ENCODE data around the gene GPR143.

Gene GPR143

GRCh38 chrX:9708086-9708485 is 57.6 kb downstream of the GPR143 start:
- no peak for DNase-seq (ENCODE audit: low spot score)

- no peak for DNase-seq (ENCODE audit: low spot score)
Observed at GRCh38 chrX:9707306-9708033, 58.2 kb downstream of the GPR143 start.

- no peak for DNase-seq (ENCODE audit: low spot score)
Observed at GRCh38 chrX:9706421-9706820, 59.2 kb downstream of the GPR143 start.

GRCh38 chrX:9704876-9705465 is 60.7 kb downstream of the GPR143 start:
- DNase-seq (ENCODE audit: low spot score) = no peak

GRCh38 chrX:9703406-9703805 is 62.2 kb downstream of the GPR143 start:
- DNase-seq (ENCODE audit: low spot score) = no peak

DNA sequence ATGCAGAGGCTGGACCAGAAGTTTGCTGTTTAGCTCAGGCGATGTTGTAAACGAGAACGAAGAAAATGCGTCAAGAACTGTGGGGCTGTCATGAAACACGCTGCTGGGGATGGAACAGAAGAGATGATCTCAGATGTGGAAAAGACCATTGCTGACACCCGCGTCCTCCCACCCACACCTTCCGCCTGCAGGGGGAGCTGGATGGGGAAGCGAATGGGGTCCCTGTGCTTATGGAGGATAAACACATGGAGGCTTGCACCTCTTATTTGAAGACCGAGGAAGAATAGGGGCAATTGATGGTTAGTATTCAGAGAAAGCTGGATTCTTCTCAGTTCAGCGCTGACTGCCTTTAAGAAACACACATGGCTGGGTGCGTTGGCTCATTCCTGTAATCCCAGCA is 63.9 kb downstream of the GPR143 start:
- no peak for DNase-seq (ENCODE audit: low spot score)

DNA sequence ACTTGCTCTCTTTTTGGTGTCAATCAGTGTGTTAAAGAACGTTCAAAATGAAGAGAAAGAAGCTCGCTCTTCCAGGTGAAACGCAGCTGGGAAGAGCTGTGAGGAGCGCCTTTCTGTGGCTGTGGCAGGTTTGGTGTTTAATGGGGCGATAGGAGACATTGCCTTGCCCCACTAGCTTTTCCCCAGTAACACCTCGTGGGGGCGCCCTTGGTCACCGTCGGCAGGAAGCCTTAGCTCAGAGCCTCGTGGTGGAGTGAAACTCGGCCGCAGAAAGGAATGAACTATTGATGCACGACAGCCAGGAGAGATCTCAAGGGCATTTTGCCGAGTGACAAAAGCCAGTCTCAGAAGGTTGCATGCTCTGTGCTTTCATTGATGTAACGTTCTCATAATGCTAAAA is 65.1 kb downstream of the GPR143 start:
- no peak for DNase-seq (ENCODE audit: low spot score)

GRCh38 chrX:9698576-9698975 is 67.1 kb downstream of the GPR143 start:
- DNase-seq (ENCODE audit: low spot score) = no peak

DNA sequence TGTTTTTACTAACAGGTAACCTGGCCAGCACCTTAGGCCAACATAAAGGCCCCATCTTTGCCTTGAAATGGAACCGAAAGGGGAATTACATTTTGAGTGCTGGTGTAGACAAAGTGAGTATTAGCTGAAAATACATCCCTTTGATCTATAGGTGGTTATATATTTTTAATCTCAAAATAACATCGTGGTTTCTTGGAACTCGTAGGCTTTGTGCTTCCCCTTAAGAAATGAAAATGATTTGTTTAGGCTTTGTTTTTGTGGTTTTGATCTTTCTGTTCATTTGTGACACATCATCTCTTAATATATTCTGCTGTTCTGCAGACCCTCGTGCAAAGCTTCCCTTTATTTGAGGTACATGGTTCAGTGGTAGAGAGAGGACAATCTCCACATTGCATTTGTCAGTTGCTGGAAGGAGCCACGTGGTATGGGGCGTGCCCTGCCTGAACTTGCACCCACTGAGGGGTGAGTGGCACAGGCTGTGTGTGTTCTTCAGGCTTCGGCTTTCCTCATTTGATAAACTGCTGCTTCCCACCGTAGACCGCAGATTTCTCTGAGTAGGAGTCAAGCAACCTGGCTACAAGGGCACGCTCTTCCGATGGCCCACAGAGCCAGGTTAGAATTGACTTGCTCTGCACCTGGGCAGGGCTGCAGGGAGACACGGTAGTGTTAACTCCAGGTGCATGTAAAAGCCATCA is 72.2 kb downstream of the GPR143 start:
- no peak for DNase-seq (ENCODE audit: low spot score)

DNA sequence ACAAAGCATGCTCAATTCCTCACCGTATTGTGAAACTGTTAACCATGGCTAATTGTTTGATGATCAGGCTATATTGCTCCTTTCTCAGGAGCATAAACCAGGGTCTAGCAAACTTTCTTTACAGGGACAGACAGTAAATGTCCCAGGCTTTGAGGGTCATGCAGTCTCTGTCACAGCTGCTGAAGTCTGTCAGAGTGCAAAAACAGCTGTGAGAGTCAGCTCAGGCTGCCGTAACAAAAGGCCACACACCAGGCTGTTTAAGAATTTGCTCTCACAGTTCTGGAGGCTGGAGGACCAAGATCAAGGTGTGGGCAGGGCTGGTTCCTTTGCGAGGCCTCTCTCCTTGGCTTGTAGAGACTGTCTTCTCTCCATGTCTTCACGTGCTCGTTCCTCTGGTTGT is 75.6 kb downstream of the GPR143 start:
- no peak for DNase-seq (ENCODE audit: low spot score)

- no peak for DNase-seq (ENCODE audit: low spot score)
Observed at GRCh38 chrX:9688833-9689232, 76.8 kb downstream of the GPR143 start.

DNA sequence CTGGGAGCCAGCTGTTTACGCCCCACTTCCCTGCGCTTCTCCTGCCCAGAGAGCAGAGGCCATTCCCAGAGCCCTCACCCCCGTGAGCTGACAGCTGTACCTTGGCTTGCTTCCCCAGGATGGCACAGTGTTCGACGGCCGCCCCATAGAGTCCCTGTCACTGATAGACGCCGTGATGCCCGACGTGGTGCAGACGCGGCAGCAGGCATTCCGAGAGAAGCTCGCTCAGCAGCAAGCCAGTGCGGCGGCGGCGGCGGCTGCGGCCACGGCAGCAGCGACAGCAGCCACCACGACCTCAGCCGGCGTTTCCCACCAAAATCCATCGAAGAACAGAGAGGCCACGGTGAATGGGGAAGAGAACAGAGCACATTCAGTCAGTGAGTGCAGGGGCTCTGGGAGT is 77.7 kb downstream of the GPR143 start:
- DNase-seq (ENCODE audit: low spot score) = no peak

DNA sequence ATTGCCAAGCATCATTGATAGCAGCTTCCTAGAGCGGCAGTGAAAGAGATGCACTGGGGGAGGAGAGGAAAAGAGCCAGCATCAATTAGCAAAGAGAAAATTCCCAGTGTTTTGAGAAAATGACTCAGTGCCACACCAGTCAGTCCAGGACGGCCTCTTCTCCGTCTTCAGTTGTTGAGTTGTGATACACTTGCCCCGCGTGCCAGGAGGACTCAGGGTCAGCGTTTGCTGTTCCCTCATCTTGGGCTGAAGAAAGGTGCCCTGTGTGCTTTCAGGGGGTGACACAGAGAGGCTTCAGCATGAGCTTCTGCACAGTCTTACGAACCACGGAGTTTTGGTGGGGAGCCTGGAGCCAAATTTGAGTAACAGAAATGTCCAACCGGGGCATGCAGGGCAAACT is 82.3 kb downstream of the GPR143 start:
- no peak for DNase-seq (ENCODE audit: low spot score)

DNA sequence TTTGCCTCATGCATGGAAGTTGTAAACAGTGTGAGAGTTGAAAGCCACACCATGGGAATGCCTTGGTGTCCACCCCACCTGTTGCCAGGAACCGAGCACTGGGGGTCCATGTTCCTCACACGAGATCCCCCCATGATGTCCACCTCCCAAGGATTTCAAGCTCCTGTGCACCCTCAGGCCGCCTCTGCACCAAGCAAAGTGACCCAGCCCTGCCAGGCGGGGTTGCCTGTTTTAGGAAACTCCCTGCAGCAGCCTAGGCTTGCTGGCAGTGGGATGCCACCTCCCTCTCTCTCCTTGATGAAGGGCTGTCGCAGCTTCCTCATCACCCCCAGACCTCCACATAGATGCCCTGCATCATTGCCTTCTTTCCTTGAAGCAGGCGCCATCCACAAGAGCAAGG is 82.8 kb downstream of the GPR143 start:
- no peak for DNase-seq (ENCODE audit: low spot score)

GRCh38 chrX:9682456-9682855 is 83.2 kb downstream of the GPR143 start:
- no peak for DNase-seq (ENCODE audit: low spot score)

DNA sequence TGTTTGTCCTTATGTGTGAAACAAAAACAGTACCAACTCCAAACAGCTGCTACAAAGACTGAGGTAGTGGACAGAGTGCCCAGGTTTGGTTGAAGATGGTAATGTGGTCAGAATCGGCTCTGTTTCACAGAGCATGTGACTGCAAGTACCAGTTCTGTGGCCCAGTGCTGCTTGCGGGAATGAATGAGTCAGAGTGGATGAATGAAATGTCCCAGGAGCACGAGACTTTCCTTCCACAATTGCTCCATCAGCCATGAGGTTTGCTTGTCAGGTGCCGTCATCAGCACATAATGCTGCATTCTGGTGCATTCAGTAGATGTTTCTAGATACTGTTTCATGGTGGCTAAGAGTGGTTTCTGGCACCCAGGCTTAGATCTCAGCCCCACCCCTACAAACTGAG is 84.2 kb downstream of the GPR143 start:
- no peak for DNase-seq (ENCODE audit: low spot score)

GRCh38 chrX:9681011-9681410 is 84.6 kb downstream of the GPR143 start:
- no peak for DNase-seq (ENCODE audit: low spot score)

DNA sequence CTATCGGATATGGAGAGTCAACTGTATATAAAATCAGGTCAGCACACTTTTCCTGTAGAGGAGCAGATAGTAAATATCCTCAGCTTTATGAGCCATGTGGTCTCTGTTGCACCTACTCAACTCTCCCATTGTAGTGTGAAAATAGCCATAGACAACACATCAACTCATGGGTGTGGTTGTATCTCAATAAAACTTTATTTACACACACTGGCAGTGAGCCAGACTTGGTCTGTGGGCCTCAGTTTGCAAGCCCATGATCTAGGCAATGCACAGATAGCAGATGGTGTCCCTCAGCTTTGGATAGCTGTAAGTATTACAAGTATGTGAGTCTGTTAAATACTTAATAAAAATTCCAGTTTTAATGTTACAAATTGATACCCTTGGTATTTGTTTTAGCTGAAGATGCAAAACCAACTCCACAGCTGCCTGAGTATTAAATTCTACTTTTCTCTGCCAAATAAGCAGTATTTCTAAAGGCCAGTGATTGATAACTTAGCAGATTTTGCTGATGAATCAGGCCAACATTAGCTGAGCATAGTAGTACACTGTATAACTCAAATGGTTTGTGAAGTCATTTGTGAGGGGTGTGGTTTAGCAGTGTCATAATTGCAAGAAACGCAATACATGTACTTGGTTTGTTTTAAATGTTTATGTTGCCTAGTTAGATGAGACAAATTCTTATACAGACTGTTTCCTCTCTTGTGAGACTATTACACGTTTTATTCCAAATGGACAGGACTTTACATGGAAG is 87.3 kb downstream of the GPR143 start:
- no peak for DNase-seq (ENCODE audit: low spot score)

DNA sequence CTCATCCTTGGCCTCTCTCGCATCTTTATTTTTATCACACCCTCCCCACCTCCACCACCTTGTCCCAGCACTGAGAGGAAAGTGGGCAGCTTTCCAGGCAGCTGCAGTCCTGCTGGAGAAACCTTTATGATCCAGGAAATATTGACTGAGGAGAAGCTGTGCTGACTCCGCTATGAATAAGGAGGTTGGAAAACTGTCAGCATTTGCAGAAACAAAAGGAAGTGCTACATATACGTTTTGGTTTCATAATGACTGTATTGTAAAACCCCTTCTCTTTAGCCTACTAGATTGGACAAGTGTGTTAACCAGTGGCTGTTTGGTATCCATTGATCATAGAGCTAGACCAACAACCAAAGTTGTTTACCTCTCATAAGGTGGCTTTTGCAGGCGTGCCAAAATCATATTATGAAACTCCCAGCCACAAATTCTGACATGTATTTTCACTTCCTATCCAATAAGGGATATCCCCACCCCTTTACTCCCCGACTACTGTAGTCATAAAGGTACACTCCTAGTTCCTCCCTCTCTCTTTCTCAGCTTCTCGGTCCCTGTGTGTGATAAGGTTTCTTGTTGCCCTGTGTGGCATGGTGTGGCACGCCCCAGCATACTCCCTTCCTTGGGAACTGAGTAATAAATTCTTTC is 88.4 kb downstream of the GPR143 start:
- DNase-seq (ENCODE audit: low spot score) = no peak

- DNase-seq (ENCODE audit: low spot score) = no peak
Observed at GRCh38 chrX:9676738-9677097, 88.9 kb downstream of the GPR143 start.

GRCh38 chrX:9676306-9676705 is 89.3 kb downstream of the GPR143 start:
- no peak for DNase-seq (ENCODE audit: low spot score)

Measured in SK-N-DZ (cell line).